Measurements from ENCODE around the gene WDR70.
"Not testable (repeated sequence)": the region's sequence is repeated elsewhere in the genome, so short reads cannot be mapped to it uniquely, and the experiment has no call there.

Gene WDR70

GRCh38 chr5:37435261-37435660 is 56.1 kb downstream of the WDR70 start:
- TF ChIP-seq ZNF274 (IDR thresholded peaks at IDR 0.05; ENCODE audit: low read depth, low read length) = no peak
- no peak overlapping the region for H3K4me3 ChIP-seq (ENCODE audit: low read length)

GRCh38 chr5:37436146-37436934 is 57.2 kb downstream of the WDR70 start:
- H3K4me3 ChIP-seq (ENCODE audit: low read length) = no peak overlapping the region
- TF ChIP-seq ZNF274 (IDR thresholded peaks at IDR 0.05; ENCODE audit: low read depth, low read length) = no peak

- no peak for TF ChIP-seq ZNF274 (IDR thresholded peaks at IDR 0.05; ENCODE audit: low read depth, low read length)
- no peak overlapping the region for H3K4me3 ChIP-seq (ENCODE audit: low read length)
Measured at GRCh38 chr5:37437711-37438110, 58.6 kb downstream of the WDR70 start.

- H3K4me3 ChIP-seq (ENCODE audit: low read length) = not testable (repeated sequence)
Measured at GRCh38 chr5:37445783-37446182, 66.7 kb downstream of the WDR70 start.

- H3K4me3 ChIP-seq (ENCODE audit: low read length) = no peak overlapping the region
- TF ChIP-seq ZNF274 (IDR thresholded peaks at IDR 0.05; ENCODE audit: low read depth, low read length) = no peak
Measured at GRCh38 chr5:37448941-37449340, 69.8 kb downstream of the WDR70 start.

GRCh38 chr5:37451991-37452390 is 72.9 kb downstream of the WDR70 start:
- H3K4me3 ChIP-seq (ENCODE audit: low read length) = not testable (repeated sequence)

- H3K4me3 ChIP-seq (ENCODE audit: low read length) = not testable (repeated sequence)
Measured at GRCh38 chr5:37453252-37453651, 74.1 kb downstream of the WDR70 start.

GRCh38 chr5:37454402-37455055 is 75.4 kb downstream of the WDR70 start:
- not testable (repeated sequence) for H3K4me3 ChIP-seq (ENCODE audit: low read length)

- H3K4me3 ChIP-seq (ENCODE audit: low read length) = not testable (repeated sequence)
Measured at GRCh38 chr5:37463191-37464051, 84.3 kb downstream of the WDR70 start.

GRCh38 chr5:37464581-37464980 is 85.5 kb downstream of the WDR70 start:
- not testable (repeated sequence) for H3K4me3 ChIP-seq (ENCODE audit: low read length)

GRCh38 chr5:37469383-37469782 is 90.3 kb downstream of the WDR70 start:
- H3K4me3 ChIP-seq (ENCODE audit: low read length) = not testable (repeated sequence)

GRCh38 chr5:37471666-37472197 is 92.6 kb downstream of the WDR70 start:
- no peak for TF ChIP-seq ZNF274 (IDR thresholded peaks at IDR 0.05; ENCODE audit: low read depth, low read length)
- H3K4me3 ChIP-seq (ENCODE audit: low read length) = no peak overlapping the region

GRCh38 chr5:37477426-37477825 is 98.3 kb downstream of the WDR70 start:
- TF ChIP-seq ZNF274 (IDR thresholded peaks at IDR 0.05; ENCODE audit: low read depth, low read length) = no peak
- H3K4me3 ChIP-seq (ENCODE audit: low read length) = no peak overlapping the region

- TF ChIP-seq ZNF274 (IDR thresholded peaks at IDR 0.05; ENCODE audit: low read depth, low read length) = no peak
- H3K4me3 ChIP-seq (ENCODE audit: low read length) = no peak overlapping the region
Measured at GRCh38 chr5:37478121-37478894, 99.2 kb downstream of the WDR70 start.

- H3K4me3 ChIP-seq (ENCODE audit: low read length) = not testable (repeated sequence)
Measured at GRCh38 chr5:37481395-37481794, 102.3 kb downstream of the WDR70 start.
